Activated CD4-positive, alpha-beta T cell treated with anti-CD3 and anti-CD28 coated beads, Interleukin-2, amount 50 U/mL, for 48 hours (primary cell): Measurements from ENCODE around the gene SEC11A.
"Not testable (repeated sequence)": the region's sequence is repeated elsewhere in the genome, so short reads cannot be mapped to it uniquely, and the experiment has no call there.

Source experiments
- DNase-seq, 2 experiments: peaks; one replicate each; pipeline ENCODE4 v3.0.0-alpha.2; 2020

Gene SEC11A

DNA sequence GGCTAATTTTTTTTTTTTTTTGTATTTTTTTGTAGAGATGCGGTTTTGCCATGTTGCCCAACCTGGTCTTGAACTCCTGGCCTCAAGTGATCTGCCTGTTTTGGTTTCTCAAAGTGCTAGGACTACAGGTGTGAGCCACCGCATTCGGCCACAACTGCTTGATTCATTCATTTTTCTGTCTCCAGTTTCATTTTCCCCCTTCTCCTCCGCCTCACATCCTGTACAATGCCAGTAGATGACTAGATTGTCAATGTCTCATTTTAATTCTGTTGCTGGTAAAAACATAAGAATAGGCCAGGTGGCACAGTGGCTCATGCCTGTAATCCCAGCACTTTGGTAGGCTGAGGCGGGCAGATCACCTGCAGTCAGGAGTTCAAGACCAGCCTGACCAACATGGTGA lies 20.4 kb upstream of the SEC11A start:
- DNase-seq, result peak; percentile 73 to 80

DNA sequence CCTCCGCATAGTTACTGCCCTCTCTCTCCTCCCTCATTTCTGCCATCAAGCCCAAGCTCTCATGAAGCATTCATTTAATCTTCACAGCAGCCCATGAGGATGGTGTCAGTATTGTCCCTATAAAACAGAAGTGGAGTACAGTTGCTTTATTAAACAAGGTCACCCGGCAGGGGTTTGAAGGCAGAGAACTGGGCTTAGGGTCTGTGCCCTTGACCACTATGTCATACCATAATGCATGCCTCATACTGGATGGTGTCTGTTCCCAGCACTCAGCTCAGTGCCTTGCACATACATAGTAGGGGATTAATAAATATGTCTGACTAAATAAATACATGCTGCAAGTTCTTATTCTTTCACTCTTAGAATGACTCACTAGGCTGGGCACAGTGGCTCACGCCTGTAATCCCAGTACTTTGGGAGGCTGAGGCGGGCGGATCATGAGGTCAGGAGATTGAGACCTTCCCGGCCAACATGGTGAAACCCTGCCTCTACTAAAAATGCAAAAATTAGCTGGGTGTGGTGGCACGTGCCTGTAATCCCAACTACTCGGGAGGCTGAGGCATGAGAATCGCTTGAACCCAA lies 19.6 kb upstream of the SEC11A start:
- DNase-seq, result peak; percentile 48 to 62

DNA sequence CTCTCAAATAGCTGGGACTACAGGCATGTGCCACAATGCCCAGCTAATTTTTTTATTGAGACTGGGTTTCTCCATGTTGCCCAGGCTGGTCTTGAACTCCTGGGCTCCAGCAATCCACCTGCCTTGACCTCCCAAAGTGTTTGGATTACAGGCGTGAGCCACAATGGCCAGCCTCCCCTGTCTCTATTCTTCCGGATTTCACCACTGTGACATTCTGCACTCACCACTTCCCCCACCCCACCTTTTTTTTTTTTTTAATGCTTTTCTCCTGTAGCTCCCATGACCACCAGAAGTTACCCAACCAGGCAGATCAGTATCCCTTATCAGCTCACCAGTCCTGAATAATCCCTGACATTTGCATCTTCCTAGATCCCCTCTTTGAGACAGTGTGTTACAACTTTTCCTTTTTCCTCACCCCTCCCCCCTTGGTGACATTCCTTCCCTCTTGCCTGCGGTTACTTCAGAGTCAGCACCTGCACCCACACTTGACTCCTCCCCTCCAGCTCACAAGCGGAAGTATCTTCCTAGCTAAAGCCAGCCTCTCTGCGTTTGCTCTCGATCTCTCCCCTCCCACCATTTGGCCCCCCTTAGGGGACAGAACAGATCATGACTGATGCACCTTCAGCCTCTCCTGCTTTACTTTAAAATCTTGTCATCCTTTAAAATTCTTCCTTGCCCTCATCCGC lies 19.0 kb upstream of the SEC11A start:
- peak; percentile 73 to 81 for DNase-seq

DNA sequence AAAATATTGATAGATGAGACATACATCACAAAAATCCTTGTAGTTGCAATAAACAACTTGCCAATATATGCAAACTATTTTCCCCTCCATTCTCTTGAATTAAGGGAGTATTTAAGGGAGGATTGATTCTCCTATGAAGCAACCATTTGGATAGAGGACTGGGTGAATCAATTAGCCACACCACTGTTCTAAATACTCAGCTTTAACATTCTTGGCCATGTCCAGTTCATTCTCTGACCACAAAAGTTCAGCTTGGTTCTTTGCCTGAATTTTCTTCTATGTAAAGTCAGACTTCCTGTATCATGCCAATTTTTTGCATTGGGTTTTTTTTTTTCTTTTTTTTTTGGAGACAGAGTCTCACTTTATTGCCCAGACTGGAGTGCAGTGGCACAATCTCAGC lies 15.8 kb upstream of the SEC11A start:
- DNase-seq, result no peak

DNA sequence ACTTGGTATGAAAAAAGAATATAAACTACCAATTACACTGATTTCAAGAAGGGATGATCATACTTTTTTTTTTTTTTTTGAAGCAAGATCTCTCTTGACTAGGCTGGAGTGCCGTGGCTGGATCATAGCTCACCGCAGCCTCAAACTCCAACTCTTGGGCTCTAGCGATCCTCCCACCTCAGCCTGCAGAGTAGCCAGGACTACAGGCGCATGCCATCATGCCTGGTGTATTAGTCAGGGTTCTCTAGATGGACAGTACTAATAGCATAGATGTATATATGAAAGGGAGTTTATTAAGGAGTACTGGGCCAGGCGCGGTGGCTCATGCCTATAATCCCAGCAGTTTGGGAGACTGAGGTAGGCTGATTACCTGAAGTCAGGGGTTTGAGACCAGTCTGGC lies 11.5 kb upstream of the SEC11A start:
- peak in 1 of 2 experiments; percentile 1 for DNase-seq

DNA sequence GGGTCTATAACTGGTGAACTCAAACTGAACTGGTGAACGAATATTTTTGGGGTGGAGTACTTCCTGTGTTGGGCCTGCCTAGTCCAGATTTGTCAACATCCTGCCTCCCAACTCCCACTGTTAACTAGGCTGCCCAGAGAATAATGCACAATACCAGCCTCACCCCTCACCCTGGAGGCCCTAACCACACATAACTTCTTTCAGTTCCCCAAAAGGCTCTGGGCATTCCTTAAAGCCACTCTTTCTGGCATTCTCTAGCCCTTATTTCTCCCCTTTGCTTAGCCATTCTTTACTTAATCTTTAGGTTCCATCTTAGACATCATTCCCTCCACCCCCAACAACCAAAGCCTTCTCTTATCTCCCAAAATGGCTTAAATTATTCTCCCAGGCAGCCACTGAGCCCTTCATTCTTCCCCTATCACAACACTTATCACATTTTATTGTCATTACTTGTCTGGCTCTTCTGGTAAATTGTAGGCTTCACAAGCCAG lies 9.1 kb upstream of the SEC11A start:
- no peak for DNase-seq

DNA sequence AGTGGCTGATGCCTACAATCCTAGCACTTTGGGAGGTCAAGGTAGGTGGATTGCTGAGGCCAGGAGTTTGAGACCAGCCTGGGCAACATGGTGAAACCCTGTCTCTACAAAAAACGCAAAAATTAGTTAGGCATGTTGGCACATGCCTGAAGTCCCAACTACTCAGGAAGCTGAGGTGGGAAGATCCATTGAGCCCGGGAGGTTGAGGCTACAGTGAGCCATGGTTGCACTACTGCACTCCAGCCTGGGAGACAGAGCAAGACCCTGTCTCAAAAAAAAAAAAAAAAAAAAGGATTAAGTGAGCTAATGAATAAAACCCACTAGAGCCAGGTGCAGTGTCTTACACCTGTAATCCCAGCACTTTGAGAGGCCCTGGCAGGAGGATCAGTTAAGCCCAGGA lies 6.7 kb upstream of the SEC11A start:
- DNase-seq, result no peak

DNA sequence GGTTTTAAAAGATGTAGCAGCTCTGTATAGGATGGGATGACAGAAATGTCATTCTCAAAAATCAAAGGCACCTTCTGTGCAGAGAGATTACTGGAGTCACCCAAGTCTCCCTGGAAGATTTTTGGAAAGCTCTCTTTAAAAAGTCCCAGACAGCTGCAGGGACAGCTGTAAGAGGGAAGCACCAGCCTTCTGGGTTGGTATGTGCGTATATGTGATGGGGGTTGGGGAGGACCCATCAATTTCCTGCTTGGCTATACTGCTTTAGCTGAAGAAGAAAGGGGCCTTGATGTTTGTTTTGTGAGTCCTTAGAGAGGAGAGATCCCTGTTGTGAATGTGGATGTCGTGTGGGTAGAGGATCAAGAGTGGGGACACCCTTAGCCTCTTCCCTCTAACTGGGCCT lies 5.4 kb upstream of the SEC11A start:
- DNase-seq, result no peak

DNA sequence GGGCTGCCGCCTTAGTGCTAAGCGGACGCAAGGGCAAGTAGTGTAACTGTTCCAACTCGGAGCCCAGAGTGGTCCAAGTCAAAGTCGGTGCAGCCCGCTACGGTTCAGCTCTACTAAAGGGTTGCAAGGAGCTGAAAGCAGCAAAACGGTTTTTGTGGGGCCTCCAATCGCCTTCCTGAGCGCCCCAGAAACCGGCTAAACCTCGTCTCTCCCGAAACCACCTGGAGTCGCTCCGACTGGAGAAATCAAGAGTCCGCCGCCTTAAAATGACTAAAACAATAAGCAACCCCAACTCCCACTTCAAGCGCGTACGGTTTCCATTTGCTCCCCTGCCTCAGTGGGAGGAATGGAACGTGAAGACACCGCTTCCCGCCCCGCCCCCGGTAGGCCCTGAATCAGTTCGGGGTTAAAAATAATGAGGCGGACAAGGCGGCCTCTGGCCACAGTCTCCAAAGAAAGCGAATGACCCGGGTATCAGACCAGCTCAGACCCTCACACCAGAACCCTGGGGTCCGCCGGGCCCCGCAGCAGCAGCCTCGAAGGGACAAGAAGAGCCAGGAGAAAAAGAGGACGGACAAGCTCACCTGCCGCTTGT lies 401 bp downstream of the SEC11A start:
- DNase-seq, result peak; percentile 70 to 76

DNA sequence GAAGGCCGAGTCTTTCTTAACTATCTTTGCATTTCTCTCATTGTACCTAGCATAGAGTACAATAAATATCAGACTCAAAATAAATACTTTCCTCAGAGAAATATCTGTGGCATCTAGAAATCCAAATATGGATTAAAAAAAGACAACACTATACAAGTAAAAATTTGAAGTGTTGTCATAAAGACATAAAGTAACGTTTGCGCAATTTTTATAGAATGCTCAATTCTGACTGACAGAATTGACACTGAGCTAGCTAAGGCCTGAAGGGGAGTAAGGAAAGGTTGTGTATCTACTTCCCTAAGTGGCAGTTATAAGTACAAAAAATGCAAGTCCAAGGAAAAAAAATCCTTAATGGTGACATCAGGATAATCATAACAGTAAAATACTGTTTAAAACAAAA lies 1.1 kb downstream of the SEC11A start:
- no peak for DNase-seq

DNA sequence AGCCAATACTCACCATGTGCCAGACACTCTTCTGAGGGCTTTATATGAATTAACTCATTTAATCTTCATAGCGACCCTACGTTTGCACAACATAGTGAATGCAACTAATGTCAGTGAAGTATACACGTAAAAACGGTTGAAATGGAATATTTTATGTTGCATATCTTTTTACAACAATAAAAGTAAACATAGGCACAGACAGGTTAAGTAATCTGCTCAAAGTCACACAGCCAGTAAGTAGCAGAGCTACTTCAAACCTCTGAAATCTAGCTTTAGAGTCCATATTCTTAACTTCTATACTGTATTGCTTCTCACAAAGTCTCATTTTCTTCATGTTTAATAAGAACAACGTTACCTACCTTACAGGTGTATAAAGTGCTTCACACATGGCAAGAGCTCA lies 1.6 kb downstream of the SEC11A start:
- DNase-seq, result no peak

DNA sequence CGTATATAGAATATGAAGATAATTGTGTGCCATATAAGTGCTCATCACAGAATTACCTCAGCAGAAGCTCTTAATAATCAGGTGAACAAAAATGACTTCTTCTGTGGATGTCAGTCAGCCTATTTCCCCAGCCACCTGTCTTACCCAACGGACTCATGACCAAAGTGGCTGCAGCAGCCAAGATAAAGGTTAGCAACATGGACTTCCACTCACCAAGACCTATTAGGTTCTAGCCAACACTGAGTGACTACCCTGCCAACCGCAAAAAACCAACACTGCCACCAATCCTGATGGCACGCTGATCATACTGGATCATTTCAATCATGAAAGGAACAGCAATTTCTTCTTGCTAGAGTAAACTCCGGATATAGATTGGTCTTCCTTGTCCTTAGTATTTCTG lies 12.1 kb downstream of the SEC11A start:
- DNase-seq, result no peak

DNA sequence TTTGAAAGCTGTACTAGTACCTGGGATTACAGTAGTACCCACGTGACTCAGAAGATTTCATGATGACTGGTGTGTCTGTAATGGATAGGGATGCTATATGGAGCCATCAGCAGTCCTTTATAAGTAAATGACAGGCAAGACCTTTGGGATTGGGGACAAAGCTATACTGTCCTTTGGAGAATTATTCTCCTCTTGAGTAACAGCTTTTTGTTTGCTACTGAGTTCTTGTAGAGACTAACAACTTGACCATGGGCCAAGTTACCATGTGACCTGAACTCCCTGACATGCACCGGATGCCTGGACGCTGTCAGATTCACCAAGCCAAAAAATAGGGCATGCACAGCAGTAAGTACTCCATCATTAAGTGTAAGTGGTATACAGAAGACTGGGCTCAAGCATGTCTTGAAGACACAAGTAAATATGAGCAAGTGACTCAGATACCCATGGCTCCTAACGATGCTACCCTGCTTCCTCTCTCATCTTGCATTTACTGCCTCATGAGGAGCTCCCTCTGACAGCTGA lies 12.9 kb downstream of the SEC11A start:
- no peak for DNase-seq

DNA sequence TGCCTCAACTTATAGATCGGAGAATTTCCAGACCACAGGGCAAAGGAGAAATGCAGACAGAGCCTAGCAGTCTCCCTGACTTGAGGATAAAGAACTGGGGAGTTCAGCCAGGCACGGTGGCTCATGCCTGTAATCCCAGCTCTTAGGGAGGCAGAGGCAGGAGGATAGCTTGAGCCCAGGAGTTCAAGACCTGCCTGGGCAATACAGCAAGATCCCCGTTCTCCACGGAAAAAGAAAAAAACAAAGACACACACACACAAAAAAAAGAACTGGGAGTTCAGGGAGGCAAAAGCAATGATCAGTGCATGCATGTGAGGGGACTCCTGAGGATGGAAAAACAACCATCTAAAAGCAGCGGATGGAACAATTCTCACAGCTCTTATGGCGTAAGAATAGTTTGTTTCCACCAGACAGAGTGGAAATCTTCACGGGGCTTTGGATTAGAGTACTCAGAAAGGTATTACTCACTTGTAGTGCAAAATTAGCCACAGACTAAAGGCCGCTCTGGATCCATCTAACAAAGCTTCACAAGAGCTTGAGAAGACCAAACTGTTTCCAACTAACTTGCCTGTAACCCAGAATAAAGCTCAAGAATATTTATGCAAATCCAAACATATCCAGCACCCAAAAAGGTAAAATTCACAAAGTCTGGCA lies 16.3 kb downstream of the SEC11A start:
- DNase-seq, result no peak

DNA sequence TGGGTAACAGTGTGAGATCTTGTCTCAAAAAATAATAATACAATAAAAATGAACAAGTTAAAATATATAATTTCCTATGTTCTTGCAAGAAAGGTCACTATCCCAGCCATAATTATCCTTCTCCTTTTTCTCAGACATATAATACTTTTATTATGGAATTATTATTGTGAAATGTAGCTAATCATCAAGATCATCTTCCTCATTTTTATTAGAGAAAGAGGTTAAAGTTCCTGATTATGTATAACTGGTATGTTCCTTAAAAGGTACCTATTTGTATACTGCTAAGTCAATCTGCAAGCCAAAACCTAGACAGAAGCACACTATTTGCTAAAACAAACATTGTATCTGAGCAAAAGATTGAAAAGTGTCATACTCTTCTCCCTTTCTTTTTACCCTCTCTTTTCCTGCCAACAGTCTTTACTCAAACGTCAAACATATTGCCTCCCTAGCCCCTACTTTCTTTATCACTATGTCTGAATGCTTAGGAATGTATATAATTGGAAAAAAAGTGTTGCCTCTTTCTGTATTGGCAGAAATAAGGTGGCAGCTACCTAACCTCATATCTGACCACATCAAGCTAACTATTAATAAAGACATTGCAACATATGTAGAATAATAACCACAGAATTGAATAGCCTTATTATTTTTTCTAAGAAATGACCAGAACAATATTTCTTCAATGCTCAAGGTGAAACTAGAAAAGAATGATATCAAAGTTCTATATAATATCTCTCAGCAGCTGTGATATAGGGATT lies 18.5 kb downstream of the SEC11A start:
- no peak for DNase-seq

DNA sequence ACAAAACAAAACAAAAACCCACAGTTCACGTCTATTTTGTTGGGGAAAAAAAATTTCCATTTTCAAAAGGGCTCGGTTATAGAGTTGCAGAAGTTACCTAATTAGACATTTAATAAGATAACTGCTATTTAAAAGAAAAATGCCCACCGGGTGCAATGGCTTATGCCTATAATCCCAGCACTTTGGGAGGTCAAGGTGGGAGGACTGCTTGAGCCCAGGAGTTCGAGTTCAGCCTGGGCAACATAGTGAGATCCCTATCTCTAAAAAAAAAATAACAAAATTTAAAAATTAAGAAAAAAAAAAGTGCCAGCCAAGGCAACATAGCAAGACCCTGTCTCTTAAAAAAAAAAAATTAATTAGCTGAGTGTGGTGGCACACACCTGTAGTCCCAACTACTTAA lies 19.2 kb downstream of the SEC11A start:
- no peak for DNase-seq

DNA sequence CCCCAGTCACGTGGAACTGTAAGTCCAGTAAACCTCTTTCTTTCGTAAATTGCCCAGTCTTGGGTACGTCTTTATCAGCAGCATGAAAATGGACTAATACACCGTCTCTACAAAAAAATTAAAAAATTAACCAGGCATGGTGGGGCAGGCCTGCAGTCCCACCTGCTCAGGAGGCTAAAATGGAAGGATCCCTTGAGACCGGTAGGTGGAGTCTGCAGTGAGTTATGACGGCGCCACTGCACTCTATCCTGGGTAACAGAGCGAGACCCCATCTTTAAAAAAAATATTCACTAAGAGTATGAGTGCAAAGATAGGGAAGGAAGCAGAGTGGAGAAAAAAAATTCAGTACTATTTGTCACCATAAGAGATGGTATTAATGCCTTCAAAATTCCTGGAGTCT lies 25.6 kb downstream of the SEC11A start:
- no peak for DNase-seq

DNA sequence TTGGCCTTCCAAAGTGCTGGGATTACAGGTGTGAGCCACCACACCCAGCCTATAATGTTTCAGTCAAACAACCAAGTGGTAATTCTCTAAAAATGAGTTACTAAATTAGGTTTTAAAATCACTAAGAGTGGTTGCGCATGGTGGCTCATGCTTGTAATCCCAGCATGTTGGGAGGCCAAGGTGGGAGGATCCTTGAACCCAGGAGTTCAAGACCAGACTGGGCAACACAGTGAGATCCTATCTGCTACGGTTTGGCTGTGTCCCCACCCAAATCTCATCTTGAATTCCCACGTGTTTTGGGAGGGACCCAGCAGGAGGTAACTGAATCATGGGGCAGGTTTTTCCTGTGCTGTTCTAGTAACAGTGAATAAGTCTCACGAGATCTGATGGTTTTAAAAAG lies 26.1 kb downstream of the SEC11A start:
- no peak for DNase-seq

DNA sequence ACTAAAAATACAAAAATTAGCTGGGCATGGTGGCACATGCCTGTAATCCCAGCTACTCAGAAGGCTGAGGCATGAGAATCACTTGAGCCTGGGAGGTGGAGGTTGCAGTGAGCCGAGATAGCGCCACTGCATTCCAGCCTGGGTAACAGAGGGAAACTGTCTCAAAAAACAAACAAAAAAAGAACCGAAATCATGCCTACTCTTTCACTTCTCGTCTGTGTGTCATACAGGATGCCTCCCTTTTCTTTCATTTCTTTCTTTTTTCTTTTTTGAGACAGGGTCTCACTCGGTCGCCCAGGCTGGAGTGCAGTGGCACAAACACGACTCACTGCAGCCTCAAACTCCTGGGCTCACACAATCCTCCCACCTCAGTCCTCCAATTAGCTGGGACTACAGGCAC lies 29.5 kb downstream of the SEC11A start:
- not testable (repeated sequence) for DNase-seq

DNA sequence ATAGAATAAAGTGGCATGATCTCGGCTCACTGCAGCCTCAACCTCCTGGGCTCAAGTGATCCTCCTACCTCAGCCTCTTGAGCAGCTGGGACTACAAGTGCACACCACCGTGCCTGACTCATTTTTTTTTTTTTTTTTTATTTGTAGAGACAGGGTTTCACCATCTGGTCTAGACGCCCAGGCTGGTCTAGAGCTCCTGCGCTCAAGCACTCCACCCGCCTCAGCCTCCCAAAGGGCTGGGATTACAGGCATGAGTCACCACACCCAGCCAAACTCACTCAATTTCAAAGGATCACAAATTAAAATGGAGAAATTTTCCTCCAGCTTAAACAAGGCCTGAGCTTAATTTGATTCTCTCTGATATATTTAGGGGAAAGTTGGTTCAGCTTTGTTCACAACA lies 30.6 kb downstream of the SEC11A start:
- no peak for DNase-seq

DNA sequence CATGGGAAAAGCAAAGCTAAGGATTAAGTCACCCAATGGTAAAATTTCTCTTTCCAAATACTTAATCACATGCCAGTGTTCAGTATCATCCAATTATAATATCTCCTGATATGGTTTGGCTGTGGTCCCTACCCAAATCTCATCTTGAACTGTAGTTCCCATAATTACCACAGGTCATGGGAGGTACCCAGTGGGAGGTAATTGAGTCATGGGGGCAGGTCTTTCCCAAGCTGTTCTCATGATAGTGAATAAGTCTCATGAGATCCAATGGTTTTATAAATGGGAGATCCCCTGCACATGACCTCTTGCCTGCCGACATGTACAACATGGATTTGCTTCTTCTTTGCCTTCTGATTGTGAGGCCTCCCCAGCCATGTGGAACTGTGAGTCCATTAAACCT lies 31.8 kb downstream of the SEC11A start:
- no peak for DNase-seq

DNA sequence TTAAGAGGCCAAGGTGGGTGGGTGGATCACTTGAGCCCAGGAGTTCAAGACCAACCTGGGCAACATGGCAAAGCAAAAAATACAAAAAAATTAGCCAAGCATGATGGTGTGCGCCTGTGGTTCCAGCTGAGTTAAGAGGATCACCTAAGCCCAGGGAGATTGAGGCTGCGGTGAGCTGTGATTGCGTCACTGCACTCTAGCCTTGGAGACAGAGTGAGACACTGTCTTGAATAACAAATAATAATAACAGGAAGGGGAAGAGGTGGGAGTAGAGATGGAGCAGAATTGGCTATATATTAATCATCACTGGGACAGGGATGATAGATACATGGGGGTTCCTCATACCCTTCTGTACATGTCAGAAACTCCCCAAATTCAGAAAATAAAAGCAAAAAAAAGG lies 34.1 kb downstream of the SEC11A start:
- peak; percentile 51 to 67 for DNase-seq

DNA sequence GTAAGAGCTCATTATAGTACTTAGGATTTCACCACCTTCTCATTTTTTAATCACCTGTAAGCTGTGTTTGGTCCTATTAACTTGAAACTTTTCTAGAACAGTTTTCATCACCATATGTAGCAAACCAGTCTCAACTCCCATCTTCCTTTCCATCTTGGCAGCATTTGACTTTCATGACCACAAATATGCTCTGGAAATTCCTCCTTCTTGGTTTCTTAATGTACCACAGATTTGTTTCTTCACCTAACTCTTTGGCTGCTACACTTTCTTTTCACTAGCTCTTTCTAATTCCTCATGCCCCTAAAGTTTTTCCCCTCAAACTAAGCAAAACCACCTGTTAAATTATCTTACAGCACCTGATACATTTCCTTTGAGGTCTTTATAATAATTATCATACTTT lies 44.7 kb downstream of the SEC11A start:
- DNase-seq, result no peak
